GM21360 (cell line): ENCODE measurements around the gene SPNS2.

Source experiments
- ATAC-seq: cut with Tn5 transposase; IDR thresholded peaks from one replicate; pipeline ENCODE4 v1.9.1; 2021; ENCODE audit warnings: mild to moderate bottlenecking, moderate library complexity; ENCODE audit not compliant: unreplicated experiment

The SPNS2 gene

DNA sequence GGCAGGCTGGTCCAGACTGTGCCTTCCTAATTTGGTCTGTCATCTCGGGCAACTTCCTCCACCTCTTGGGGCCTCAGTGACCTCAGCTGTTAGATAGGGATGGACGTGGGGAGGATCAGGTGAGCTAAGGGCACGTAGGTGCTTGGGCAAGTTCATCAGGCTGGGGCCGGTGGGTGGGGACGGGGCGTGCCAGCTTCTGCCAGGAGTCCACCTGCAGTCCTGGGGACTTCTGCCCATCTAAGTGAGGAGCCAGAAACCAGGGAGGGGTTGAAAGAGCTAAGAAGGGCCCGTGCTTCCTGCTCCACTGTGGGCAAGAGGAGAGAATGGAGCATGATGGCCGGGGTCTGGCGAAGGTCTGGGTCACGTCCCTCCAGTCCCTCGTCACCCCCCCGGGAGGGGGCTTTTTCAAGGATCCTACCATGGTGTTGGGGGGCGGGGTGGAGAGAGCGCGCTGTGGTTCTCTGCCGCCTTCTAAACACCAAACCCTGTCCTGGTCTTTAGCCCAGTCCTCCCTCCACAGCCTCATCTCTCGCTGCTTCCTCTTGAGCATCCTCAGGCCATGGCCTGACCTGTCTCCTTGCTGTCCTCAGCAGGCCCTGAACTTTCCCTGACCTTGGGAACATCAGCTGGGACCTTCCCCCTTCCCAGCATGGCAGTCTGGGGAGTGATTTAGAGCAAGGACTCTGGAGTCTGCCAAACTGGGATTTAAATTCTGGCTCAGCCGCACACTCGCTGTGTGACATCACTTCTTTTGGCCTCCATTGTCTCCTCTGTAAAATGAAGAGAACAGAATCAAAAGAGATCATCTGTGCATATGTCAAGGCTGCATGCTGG is 21.6 kb downstream of the SPNS2 start:
- ATAC-seq: no peak

DNA sequence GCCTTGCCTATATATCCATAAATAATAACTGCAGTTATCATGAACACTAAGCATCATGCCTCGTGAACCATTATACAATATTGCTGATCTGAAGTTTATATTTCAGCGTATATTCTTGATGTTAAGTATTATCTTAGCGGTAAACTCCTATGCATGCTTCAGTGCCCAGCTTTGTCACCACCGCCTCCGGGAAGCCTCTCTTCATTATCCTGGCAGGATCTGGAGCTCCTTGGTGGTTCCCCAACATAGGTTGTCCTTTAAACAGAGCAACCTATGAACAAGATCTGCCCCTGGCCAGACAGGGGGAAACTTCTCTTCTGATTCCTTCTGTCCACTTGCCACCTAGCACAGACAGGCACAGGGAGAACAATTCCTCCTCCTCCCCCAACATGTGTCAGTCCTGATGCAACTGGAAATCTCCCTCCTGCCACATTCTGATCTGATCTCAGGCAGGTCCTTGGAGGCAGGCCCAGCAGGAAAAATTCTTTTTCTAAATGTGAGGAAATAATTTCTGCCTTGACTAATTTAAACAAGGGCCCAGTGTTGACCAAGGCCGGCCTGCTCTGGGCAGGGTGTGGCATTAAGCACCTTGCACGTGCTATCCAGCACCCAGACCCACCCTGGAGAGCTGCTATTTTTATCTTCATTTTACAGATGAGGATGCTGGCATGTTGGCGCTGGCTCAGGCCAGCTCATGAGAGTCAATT is 22.4 kb downstream of the SPNS2 start:
- no peak for ATAC-seq

DNA sequence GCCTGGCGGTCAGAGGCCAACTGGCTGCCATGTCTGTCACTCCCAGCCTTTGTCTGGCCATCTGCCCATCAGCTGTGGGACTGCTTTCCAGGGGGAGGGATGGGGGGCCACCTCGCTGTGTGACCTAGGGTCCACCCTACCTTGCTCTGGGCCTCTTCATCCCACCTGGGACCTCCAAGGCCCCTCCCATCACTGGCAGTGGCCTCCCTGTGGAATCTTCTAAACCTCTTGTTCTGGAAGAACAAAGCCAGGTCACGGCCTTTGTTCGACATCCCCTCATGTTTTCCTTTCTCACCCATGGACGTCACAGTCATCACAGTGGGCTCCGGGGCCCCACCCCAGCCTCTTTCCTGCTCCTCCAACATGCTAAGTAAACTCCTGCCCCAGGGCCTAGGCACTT is 24.0 kb downstream of the SPNS2 start:
- no peak for ATAC-seq

DNA sequence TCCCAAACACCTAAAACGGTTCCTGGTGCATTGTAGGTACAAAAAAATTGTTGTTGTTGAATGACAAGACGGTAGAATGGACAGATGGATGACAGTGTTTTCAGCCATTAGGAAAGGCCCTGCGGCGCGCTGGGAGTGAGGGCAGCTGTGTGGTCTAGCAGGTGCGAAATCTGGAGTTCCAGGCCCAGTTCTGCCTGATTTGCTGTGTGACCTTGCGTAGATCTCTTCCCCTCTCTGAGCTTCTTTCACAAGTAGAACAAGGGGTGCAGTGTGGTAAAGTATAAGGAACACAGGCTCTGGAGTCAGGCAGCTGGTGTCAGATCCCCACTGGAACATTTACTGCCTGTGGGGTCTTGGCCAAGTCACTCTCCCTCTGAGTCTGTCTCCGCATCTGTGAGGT is 25.3 kb downstream of the SPNS2 start:
- ATAC-seq: no peak

DNA sequence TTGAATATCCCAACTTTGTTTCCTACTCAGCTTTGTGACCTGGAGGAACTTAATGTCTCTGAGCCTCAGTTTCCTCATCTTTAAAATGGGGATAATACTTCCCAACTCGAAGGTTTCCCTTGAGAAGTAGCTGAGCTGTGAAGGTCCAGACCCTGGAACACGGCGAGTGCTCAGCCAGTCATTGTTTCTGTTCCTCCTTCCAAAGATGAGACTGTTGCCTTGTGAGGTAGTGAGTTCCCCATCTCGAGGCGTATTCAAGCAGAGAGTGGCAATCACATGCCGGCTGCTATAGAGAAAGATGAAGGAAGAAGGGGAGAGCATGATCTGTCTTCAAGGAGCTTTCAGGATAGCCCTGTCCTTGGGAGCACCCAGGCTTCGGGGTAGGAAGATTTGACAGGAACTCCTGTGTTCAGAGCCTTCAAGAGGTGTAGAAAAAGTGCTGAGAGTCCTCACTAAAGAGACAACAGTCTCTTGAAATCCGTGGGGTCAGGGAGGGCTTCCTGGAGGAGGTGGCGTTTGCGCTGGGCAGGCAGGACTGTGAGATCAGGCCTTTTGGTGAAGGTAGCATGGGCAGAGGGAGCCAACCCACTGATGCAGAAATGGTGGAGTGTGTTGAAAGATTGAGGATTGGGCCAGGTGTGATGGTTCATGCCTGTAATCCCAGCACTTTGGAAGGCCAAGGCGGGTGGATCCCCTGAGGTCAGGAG is 27.2 kb downstream of the SPNS2 start:
- ATAC-seq: no peak

DNA sequence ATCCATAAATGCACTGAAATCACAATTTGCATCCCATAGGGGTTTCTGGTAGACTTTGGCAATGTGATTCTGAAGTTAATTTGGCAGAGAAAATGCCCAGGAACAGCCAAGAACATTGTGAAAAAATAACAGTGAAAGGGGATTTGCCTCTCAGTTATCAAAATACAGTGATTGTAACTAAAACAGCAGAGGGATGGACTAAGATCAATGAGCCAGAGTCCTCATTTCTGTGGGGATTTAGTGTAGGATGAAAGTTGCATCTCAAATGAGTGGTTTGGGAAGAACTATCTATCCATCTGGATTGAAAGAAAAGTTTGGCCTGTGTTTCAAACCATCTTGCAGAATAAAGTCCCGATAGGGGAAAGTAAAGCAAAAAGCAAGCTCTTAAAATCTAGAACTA is 28.5 kb downstream of the SPNS2 start:
- ATAC-seq: no peak

DNA sequence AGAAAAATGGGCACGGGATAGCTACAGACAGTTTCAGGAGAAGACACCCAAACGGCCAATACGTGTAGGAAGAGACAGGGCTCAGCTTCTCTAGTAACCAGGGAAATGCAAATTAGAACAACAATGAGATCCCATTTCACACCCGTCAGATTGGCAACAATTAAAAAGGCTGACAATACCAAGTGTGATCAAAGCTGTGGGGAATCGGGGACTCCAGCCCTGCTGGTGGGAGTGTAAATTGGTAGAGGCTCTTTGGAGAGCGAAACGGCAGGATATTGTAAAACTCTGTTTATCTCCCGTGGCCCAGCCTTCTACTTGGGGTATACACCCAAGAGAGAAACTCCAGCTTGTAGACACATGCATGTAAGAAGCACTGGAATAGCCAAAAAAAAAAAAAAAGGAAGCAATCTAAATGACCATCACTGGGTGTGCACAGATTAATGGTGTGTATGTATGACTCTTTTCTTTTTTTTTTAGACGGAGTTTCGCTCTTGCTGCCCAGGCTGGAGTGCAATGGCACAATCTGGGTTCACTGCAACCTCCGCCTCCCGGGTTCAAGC is 29.0 kb downstream of the SPNS2 start:
- ATAC-seq: no peak

DNA sequence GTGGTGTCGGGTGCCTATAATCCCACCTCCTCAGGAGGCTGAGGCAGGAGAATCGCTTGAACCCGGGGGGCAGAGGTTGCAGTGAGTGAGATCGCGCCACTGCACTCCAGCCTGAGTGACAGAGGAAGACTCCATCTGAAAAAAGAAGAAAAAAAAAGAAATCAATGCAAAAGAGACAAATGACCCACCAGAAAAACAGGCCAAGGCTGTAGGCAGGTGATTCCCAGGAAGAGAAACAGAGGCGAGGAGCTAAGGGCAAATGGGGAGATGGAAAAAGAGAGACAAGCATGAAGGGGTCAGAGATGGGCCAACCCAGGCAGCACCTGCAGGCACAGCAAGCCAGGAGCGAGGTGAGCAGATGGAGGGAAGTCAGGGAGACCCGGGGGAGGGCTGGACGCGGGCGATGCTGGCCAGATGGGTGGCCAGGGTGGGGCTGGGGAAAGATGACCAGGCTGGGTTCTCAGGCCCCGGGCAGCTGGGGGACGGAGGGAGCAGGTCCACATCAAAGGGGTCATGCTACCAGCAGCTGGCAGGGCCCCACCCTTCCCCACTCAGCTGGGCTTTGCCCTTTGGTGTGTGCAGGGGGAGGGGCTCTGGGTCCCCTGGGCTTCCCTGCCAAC is 31.0 kb downstream of the SPNS2 start:
- ATAC-seq: no peak

DNA sequence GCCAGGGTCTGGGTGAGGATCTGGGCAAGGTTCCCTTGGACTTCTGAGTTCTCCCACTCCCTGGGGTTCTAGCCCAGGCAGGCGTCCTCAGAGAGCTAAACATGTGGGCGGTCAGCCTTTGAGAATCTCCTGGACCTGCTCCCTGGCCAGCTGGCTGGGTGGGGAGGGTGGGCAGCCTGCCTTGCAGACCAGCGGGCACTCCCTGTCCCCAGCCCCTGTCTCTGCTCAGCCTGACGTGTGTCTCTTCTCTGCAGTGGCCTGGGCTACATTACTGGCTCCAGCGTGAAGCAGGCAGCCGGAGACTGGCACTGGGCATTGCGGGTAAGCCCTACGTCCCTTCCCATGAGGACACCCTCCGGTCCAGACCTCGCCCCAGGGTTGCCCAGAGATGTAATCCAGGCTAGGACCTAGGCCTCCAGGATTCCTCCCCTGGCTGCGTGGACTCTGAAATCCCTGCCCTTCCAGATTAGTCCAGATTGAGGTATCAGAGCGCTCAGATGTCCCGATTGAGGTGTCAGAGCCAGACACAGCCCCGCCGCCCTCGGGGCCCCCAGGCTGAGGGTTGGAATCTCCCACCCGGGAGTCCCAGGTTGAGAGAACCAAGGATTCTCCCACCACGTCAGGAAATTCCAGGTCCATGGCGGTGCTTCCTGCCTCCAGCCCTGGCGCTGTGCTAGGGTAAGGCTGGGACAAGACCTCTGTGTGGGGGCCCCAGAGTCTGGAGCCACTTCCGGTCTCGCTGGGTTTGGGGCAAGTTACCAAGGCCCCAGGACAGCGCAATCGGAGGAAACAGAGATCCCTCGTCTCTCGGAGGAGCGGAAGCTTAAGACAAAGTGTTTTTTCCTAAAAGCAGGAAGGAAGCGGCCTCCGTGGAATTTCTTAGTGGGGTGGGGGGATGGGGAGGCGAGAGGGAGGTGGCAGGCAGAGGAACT is 32.4 kb downstream of the SPNS2 start:
- ATAC-seq: no peak

DNA sequence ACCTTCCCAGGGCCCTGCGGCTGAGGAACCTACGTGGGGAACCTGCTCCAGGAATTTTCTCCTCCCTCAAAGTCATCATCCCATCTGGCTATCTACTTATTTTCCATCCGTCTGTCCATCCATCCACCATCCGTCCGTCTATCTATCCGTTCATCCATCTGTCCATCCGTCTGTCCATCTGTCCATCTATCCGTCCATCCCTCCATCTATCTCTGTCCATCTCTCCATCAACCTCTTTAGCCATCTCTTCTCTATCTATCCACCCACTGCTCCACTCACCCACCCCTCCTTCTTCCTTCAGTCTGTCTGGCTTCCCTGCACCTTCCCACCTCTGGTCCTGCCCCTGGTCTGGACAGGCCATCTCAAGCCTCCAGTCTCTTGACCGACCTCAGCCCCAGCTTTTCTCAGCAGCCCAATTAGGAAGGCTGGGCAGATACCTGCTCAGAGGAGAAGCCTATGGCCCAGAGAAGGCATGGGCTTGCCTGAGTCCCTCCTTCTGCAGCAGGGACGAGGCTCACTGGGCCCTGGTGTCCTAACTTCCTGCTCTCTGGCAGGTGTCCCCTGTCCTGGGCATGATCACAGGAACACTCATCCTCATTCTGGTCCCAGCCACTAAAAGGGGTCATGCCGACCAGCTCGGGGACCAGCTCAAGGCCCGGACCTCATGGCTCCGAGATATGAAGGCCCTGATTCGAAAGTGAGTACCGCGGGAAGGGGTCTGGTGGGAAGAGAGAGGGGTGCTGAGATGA is 33.5 kb downstream of the SPNS2 start:
- ATAC-seq: no peak

DNA sequence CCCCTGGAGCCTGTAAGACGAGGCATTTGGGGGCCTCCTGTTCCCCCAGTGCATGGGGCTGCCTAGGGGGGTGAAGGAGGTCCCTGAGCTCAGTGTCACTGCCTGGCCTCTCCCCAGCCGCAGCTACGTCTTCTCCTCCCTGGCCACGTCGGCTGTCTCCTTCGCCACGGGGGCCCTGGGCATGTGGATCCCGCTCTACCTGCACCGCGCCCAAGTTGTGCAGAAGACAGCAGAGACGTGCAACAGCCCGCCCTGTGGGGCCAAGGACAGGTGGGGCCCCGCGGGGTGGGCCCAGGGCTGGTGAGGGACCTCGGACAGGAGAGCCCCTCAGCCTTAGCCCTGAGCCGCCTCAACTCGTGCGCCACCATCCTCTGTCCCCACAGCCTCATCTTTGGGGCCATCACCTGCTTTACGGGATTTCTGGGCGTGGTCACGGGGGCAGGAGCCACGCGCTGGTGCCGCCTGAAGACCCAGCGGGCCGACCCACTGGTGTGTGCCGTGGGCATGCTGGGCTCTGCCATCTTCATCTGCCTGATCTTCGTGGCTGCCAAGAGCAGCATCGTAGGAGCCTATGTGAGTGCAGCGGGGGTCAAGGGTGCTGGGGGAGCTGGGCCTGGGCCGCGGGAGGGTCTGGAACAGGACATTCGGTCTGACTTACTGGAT is 34.3 kb downstream of the SPNS2 start:
- no peak for ATAC-seq

DNA sequence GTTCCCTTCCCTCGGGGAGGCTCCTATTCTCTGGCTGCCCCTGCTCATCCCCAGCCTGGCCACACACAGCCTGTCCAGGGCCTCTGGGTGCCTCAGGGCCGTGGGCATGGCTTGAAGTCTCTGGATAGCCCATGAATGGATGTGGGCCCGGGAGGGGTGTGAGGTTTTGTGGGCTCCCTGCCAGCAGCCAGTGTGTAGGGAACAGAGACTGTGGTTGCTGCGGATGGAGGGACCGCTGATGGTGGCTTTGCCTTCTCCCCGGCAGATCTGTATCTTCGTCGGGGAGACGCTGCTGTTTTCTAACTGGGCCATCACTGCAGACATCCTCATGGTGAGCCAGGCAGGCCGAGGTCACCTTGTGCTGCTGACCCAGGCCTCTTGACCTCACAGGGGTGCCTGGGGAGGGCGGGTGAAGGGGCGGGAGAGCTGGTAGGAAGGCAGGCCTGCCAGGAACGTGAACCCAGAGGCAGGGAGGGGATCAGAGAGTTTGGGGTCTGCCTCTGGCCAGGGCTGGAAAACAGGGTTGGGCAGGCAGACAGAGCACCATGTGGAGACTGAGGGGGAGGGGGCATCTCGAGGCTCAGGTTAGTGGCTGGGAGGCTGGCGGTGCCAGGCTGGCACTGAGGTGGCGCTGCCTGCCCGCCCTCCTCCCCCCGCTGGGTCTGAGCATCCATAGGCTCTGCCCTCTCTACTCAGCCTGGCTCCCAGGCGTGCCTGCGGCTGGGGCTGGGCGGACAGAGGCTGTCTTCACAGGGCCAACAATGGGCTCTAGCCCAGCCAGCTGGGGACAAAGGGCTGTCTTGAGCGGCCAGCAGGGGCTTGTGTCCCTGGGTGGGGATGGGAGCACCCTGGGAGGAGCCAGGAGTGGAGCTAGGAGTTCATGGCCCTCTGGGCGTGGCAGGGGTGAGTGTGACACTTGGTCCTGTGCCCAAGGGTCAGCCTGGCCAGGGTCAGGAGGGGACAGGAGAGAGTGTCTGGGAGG is 35.1 kb downstream of the SPNS2 start:
- ATAC-seq: no peak

DNA sequence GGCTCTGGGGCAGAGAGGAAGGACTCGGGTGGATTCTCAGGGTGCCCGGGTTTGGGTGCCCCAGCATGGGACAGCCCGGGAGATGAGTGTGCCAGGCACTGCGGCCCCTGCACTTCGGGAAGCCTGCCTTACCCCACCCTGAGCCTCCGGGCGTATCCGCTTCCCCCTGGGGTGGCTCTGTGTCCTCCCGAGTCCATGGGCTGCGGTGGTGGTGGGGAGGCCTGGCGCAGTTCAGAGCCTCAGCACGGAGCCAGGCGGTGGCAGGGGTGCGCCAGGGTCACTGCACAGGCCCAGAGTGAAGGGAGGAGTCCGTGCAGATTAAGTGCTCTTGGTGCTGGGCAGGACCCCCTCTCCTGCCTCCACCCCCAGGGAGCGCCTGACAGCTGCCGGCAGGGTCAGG is 35.8 kb downstream of the SPNS2 start:
- no peak for ATAC-seq

DNA sequence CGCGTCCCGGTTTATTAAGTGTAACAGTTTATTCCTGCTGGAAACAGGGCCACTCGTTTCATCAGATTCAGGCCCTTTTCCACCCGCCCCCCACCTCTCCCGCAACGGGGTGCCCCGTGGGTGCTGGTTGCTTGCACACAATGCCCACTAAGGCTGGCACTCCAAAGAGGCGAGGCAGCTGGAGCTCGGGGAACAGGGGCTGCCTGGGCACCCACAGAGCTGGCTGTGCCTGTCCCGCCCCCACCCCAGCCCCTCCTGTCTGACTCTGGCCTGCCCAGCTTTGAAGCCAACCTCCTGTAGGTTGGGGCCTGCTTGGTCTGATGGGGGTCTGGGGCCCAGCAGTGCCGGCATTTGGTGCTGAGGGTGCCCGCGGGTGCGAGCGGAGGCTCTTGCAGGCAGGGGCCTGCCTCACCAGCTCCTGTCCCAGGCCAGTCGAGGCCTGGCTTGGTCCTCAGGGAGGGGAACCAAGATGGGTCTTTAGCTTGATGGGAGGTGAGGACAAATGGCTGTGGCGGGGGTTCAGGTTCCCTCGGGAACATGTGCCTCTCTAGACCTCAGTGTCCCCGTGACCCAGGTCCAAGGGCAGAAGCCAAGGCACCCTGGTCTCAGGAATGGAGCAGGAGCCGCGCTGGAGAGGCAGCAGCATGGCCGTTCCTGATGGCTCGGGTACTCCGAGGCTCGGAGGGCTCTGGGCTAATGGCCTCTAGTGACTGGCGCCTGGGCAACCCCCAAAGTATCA is 36.4 kb downstream of the SPNS2 start:
- no peak for ATAC-seq

DNA sequence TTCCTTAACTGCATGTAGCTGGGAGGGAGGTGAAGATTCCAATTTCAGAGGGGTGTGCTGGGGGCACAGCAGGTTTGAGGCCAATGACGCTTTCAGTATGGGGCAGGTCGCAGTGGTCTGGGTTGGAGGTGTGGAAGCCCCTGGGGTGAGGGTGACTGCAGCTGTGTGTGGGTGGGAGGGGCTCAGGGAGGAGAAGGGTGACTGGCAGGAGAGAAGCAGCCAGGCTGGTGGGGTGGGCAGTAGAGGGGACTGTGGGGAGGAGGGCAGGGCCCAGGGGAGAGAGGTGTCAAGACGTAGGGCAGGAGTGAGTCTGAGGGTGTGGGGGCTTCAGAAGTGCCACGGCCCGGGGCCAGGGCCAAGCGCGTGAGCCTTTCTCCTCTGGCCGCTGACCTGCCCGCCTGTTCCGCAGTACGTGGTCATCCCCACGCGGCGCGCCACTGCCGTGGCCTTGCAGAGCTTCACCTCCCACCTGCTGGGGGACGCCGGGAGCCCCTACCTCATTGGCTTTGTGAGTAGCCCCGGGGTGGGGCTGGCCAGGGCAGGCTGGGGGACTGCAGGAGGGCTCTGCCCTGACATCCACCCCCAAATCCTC is 37.1 kb downstream of the SPNS2 start:
- no peak for ATAC-seq

DNA sequence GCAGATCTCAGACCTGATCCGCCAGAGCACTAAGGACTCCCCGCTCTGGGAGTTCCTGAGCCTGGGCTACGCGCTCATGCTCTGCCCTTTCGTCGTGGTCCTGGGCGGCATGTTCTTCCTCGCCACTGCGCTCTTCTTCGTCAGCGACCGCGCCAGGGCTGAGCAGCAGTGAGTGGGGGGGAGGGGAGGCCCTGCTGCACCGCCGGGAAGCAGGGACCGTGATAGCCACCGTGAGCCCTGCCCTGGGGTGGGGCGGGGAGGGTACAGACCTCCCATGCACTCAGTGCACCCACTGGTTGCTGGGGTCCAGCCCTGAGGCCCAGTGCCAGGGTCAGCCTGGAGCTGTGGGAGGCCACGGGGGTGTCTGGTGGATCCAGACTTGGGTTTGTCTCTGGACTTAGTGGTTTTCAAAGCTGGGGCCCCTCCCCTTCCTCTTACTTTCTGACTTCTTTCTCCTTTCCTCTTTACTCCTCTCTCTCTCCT is 37.6 kb downstream of the SPNS2 start:
- no peak for ATAC-seq
